GM21576 (cell line): ENCODE results near the gene HEXIM2.
A peak's percentile ranks its signal among the peaks of the same experiment; 100 is the strongest.

Experiments used
- ATAC-seq: cut with Tn5 transposase; IDR thresholded peaks from one replicate; pipeline ENCODE4 v1.9.1; 2021; ENCODE audit warnings: mild to moderate bottlenecking, moderate library complexity; ENCODE audit not compliant: unreplicated experiment

Gene HEXIM2

GRCh38 chr17:45127548-45128300 lies 34.0 kb upstream of the HEXIM2 start:
- ATAC-seq: no peak

- no peak for ATAC-seq
Measured at GRCh38 chr17:45128331-45128730, 33.3 kb upstream of the HEXIM2 start.

GRCh38 chr17:45128989-45129388 lies 32.7 kb upstream of the HEXIM2 start:
- no peak for ATAC-seq

- ATAC-seq: no peak
Measured at GRCh38 chr17:45129426-45129939, 32.2 kb upstream of the HEXIM2 start.

GRCh38 chr17:45129940-45130680 lies 31.6 kb upstream of the HEXIM2 start:
- no peak for ATAC-seq

- no peak for ATAC-seq
Measured at GRCh38 chr17:45130681-45131615, 30.7 kb upstream of the HEXIM2 start.

- no peak for ATAC-seq
Measured at GRCh38 chr17:45131616-45132319, 29.9 kb upstream of the HEXIM2 start.

GRCh38 chr17:45132320-45132571 lies 29.4 kb upstream of the HEXIM2 start, which contains the start of gene PLCD3:
Gene PLCD3, minus strand, starts transcription at chr17:45132515. Its CDS starts 105 bp downstream, at chr17:45132410.
- no peak for ATAC-seq

- no peak for ATAC-seq
Measured at GRCh38 chr17:45132572-45133463, 28.9 kb upstream of the HEXIM2 start.

- ATAC-seq: peak; percentile 75
Measured at GRCh38 chr17:45135192-45135977, 26.3 kb upstream of the HEXIM2 start, which contains the start of gene ACBD4. Gene ACBD4, plus strand, starts transcription at chr17:45135687. Its CDS starts 458 bp downstream, at chr17:45136145.

- ATAC-seq: no peak
Measured at GRCh38 chr17:45135978-45136791, 25.5 kb upstream of the HEXIM2 start.

GRCh38 chr17:45136846-45137560 lies 24.7 kb upstream of the HEXIM2 start:
- ATAC-seq: no peak

- no peak for ATAC-seq
Measured at GRCh38 chr17:45137561-45138305, 23.9 kb upstream of the HEXIM2 start.

GRCh38 chr17:45138911-45139532 lies 22.7 kb upstream of the HEXIM2 start:
- ATAC-seq: no peak

- no peak for ATAC-seq
Measured at GRCh38 chr17:45139533-45139920, 22.1 kb upstream of the HEXIM2 start.

- ATAC-seq: no peak
Measured at GRCh38 chr17:45143094-45143670, 18.5 kb upstream of the HEXIM2 start.
